GM12878 (cell line): ENCODE results near the gene RAB29.

Source experiments
- EP300 ChIP-seq, 2 experiments: fragments of 150-350 bp in 1 of 2; IDR thresholded peaks; 2 replicates each; pipeline ENCODE4 v1.6.1; 2011 to 2012; ENCODE audit warnings: low read depth in 2 of 2, low read length in 2 of 2, borderline replicate concordance in 1 of 2, improper control_type of control experiment in 1 of 2, inconsistent platforms in 1 of 2; ENCODE audit not compliant: control insufficient read depth in 1 of 2
- IKZF1 ChIP-seq: fragments of 450-650 bp; conservative IDR thresholded peaks from 2 replicates; pipeline ENCODE4 v1.6.1; 2017; ENCODE audit warnings: antibody characterized with exemption, mild to moderate bottlenecking
- TF ChIP-seq, protein P1 (sequence below): fragments of 450-650 bp; IDR thresholded peaks from 2 replicates; pipeline ENCODE4 v1.6.1; 2017; ENCODE audit warnings: mild to moderate bottlenecking

DNA sequence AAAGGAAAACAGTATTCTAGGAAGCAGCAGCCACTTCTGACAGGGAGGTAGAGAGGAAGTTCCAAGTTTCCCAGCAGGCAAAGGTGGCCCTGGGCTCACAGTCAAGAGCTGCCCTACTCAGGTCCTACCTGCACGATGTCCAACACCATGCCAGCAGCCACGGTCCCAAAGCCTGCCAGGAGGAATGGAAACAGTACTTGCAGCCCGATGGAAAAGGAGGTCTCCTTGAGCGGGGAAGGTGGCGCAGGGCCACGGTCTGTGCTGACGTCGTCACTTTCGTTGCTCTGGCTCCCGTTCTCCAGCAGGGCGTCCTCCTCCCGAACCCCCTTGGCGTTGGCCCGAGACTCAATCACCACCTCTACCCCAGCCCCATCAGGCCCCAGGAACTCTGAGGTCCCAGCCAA is 34.7 kb upstream of the RAB29 start:
- no peak for TF ChIP-seq IKZF1
- no peak for TF ChIP-seq EP300 (IDR thresholded peaks at IDR 0.05; ENCODE audit: borderline replicate concordance in 1 of 2, control insufficient read depth in 1 of 2, low read depth in 2 of 2, low read length in 2 of 2)
- TF ChIP-seq, protein P1, sequence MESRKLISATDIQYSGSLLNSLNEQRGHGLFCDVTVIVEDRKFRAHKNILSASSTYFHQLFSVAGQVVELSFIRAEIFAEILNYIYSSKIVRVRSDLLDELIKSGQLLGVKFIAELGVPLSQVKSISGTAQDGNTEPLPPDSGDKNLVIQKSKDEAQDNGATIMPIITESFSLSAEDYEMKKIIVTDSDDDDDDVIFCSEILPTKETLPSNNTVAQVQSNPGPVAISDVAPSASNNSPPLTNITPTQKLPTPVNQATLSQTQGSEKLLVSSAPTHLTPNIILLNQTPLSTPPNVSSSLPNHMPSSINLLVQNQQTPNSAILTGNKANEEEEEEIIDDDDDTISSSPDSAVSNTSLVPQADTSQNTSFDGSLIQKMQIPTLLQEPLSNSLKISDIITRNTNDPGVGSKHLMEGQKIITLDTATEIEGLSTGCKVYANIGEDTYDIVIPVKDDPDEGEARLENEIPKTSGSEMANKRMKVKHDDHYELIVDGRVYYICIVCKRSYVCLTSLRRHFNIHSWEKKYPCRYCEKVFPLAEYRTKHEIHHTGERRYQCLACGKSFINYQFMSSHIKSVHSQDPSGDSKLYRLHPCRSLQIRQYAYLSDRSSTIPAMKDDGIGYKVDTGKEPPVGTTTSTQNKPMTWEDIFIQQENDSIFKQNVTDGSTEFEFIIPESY = no peak
